Measurements from ENCODE around the gene MS4A6A.

- TF ChIP-seq CTCF (conservative IDR thresholded peaks at IDR 0.05; ENCODE audit: low read depth, low read length) (no peak), EZH2 (IDR thresholded peaks at IDR 0.05; ENCODE audit: borderline replicate concordance, low read depth, low read length, poor library complexity, severe bottlenecking) (no peak)
Measured at GRCh38 chr11:60159284-60159683, 23.6 kb downstream of the MS4A6A start.

Data from A673 (cell line).